ENCODE measurements around the gene NFYB.
"Not testable (repeated sequence)": the region's sequence is repeated elsewhere in the genome, so short reads cannot be mapped to it uniquely, and the experiment has no call there.

Gene NFYB

DNA sequence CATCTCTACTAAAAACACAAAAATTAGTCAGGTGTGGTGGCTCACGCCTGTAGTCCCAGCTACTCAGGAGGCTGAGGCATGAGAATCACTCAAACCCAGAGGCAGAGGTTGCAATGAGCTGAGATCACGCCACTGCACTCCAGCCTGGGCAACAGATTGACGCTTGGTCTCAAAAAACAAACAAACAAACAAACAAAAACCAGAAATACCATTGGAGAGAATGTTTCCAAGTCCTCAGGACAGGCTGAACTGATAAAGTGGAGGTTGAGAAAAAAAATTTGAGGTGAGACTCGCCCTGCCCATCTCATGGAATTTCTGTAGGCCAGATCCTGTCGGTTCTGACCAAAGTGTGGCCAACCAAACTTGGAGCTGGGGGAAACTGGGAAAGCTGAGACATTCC lies 30.6 kb upstream of the NFYB start:
- H3K27ac Mint-ChIP-seq: no peak overlapping the region
- no peaks in the 10 kb centered on the region for H3K9me3 Mint-ChIP-seq
- no peak for DNase-seq
- H3K36me3 Mint-ChIP-seq: no peaks in the 10 kb centered on the region
- no peaks in the 10 kb centered on the region for H3K4me1 Mint-ChIP-seq
- no peak overlapping the region for H3K4me3 Mint-ChIP-seq
- CTCF ChIA-PET: no interaction called here
- peaks cover 22% of the 10 kb centered on the region for H3K27me3 Mint-ChIP-seq

DNA sequence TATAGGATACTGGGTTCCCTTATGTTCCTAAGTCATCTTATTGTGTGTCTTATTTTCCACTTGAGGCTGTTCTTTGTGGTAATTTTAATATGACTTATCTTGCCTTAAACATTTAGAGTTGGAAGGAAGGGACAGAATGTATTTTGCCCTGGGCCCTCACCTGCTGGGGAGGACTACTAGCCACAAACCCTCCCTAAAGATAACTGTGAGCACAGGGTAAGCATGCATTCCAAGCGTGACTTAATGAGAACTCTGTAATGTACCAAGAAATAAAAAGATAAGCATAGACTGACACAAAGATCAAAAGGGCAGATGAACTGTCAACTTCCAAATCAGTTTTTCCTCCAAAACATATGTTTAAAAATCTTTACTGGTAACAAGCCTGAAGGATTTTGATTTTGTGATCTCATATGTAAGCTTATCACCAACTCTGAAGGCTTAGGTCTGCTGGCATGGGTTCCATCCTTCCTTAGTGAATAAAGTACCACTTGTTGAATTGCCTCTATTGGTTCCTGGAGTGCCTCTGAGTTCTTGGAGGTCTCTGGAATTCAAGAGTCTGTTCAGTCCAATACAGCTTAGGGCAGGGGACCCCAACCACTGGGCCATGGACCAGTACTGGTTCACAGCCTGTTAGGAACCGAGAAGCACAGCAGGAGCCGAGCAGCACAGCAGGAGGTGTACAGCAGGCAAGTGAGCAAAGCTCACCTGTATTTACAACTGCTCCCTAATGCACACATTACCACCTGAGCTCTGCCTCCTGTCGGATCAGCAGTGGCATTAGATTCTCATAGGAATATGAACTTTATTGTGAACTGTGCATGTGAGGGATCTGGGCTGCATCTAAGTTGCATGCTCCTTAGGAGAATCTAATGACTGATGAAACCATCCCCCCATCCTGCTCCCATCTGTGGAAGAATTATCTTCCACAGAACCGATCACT lies 29.8 kb upstream of the NFYB start:
- no peaks in the 10 kb centered on the region for H3K4me1 Mint-ChIP-seq
- H3K9me3 Mint-ChIP-seq: no peaks in the 10 kb centered on the region
- CTCF ChIA-PET: no interaction called here
- no peaks in the 10 kb centered on the region for H3K36me3 Mint-ChIP-seq
- no peak overlapping the region for H3K27ac Mint-ChIP-seq
- H3K4me3 Mint-ChIP-seq: no peak overlapping the region
- peaks cover 22% of the 10 kb centered on the region for H3K27me3 Mint-ChIP-seq
- no peak for DNase-seq

- CTCF ChIA-PET: interaction anchor here (1.3 kb wide), 1 partner anchor 57 kb away, joined by 3 read pairs; no protein-coding TSS in a partner anchor
- Mint-ChIP-seq H3K4me1 (no peaks in the 10 kb centered on the region), H3K4me3 (no peak overlapping the region)
These were observed 28.5 kb upstream of the NFYB start for GRCh38 chr12:104166465-104166864.

DNA sequence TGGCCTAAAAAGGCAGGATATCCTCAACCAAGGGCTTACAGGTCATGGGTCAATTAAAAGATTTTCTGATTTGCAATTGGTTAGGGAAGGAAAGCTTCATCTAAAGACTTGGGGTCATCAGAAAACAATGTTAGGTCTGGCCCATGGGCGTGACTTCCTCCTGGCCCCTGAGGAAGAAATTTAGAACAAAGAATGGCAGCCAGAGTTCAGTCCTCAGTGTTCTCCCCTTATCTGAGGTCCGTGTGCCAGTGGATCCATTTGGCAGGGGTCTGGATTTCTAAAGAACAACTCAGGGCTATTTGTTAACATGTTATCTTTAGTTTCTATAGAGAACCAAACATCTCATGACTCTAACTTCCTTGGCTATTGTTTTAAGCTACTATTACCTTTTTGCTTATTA lies 27.8 kb upstream of the NFYB start:
- H3K36me3 Mint-ChIP-seq: no peaks in the 10 kb centered on the region
- CTCF ChIA-PET: interaction anchor here (1.3 kb wide), 1 partner anchor 57 kb away, joined by 3 read pairs; no protein-coding TSS in a partner anchor
- H3K27me3 Mint-ChIP-seq: peaks cover 22% of the 10 kb centered on the region
- no peaks in the 10 kb centered on the region for H3K4me1 Mint-ChIP-seq
- DNase-seq: no peak
- no peak overlapping the region for H3K4me3 Mint-ChIP-seq
- H3K9me3 Mint-ChIP-seq: no peaks in the 10 kb centered on the region
- no peak overlapping the region for H3K27ac Mint-ChIP-seq

More at GRCh38 chr12:104166465-104166864, 28.5 kb upstream of the NFYB start:
- Mint-ChIP-seq H3K36me3 (no peaks in the 10 kb centered on the region), H3K27me3 (peaks cover 22% of the 10 kb centered on the region), H3K9me3 (no peaks in the 10 kb centered on the region), H3K27ac (no peak overlapping the region)
- no peak for DNase-seq

GRCh38 chr12:104164634-104165033 lies 26.6 kb upstream of the NFYB start:
- CTCF ChIA-PET: no interaction called here
- Mint-ChIP-seq H3K4me1 (no peaks in the 10 kb centered on the region), H3K27me3 (peaks cover 17% of the 10 kb centered on the region), H3K9me3 (no peaks in the 10 kb centered on the region), H3K4me3 (no peak overlapping the region), H3K27ac (no peak overlapping the region), H3K36me3 (no peaks in the 10 kb centered on the region)
- DNase-seq: no peak

- H3K27ac Mint-ChIP-seq: no peak overlapping the region
- H3K4me1 Mint-ChIP-seq: no peaks in the 10 kb centered on the region
- peaks cover 13% of the 10 kb centered on the region for H3K27me3 Mint-ChIP-seq
- CTCF ChIA-PET: no interaction called here
- no peaks in the 10 kb centered on the region for H3K36me3 Mint-ChIP-seq
- DNase-seq: no peak
- no peak overlapping the region for H3K4me3 Mint-ChIP-seq
- H3K9me3 Mint-ChIP-seq: no peaks in the 10 kb centered on the region
These were observed 25.6 kb upstream of the NFYB start for GRCh38 chr12:104163631-104164030.

- DNase-seq, H3K4me1 Mint-ChIP-seq, CTCF ChIA-PET, H3K27ac Mint-ChIP-seq, H3K9me3 Mint-ChIP-seq, H3K36me3 Mint-ChIP-seq, H3K27me3 Mint-ChIP-seq, H3K4me3 Mint-ChIP-seq: not testable (repeated sequence)
These were observed 25.0 kb upstream of the NFYB start for GRCh38 chr12:104163028-104163427.

GRCh38 chr12:104155711-104156555 lies 17.9 kb upstream of the NFYB start:
- CTCF ChIA-PET: no interaction called here
- no peaks in the 10 kb centered on the region for H3K9me3 Mint-ChIP-seq
- H3K27me3 Mint-ChIP-seq: peaks cover 18% of the 10 kb centered on the region

DNA sequence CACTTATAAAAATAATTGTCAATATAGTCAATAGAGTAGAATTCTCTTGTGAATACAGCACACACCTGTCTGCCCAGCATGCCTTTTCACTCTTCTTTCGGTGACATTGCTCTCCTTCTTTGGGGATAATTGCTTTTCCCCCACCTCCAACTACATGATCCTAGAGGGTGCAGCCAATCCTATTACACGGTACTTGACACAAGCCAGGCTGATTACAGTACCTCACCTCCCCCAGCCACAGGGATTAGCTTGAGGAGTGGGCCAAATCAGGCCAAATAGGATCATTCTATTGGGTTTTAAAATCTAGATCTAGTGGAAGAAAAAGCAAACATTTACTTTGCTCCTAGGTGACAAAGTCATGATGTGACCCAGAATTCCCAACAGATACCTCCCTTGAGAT lies 16.8 kb upstream of the NFYB start:
- Mint-ChIP-seq H3K27me3 (peaks cover 29% of the 10 kb centered on the region), H3K4me1 (peaks cover 19% of the 10 kb centered on the region), H3K36me3 (no peaks in the 10 kb centered on the region), H3K27ac (no peak overlapping the region), H3K9me3 (no peaks in the 10 kb centered on the region), H3K4me3 (no peak overlapping the region)
- DNase-seq: no peak
- CTCF ChIA-PET: no interaction called here

More at GRCh38 chr12:104155711-104156555, 17.9 kb upstream of the NFYB start:
- DNase-seq: no peak
- no peak overlapping the region for H3K4me3 Mint-ChIP-seq
- no peaks in the 10 kb centered on the region for H3K36me3 Mint-ChIP-seq
- no peak overlapping the region for H3K27ac Mint-ChIP-seq
- peaks cover 19% of the 10 kb centered on the region for H3K4me1 Mint-ChIP-seq

DNA sequence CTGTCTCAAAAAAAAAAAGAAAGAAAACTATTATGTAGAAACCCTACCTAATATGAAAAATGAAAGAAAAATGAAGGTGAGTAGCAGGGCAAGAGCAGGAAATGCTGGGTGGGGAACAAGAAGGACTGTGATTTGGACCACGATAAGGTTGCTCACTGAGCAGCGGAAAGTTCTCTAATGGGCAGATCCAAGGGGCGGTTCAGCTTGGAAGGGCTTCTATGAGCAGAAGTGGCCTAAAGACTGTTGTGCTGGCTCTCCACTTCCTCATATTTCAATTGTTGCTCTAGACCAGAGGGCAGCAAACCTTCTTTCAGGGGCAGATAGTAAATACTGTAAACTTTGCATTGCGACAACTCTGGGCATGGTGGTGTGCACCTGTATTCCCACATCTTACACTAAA lies 16.3 kb upstream of the NFYB start:
- peak; percentile 32 for DNase-seq
- Mint-ChIP-seq H3K4me1 (peaks cover 19% of the 10 kb centered on the region), H3K36me3 (no peaks in the 10 kb centered on the region), H3K4me3 (no peak overlapping the region), H3K27me3 (peaks cover 33% of the 10 kb centered on the region), H3K27ac (peak overlapping the region; percentile 66), H3K9me3 (no peaks in the 10 kb centered on the region)
- CTCF ChIA-PET: no interaction called here

GRCh38 chr12:104152685-104153241 lies 14.8 kb upstream of the NFYB start:
- Mint-ChIP-seq H3K4me3 (no peak overlapping the region), H3K27me3 (peaks cover 35% of the 10 kb centered on the region), H3K4me1 (peaks cover 19% of the 10 kb centered on the region), H3K9me3 (no peaks in the 10 kb centered on the region), H3K27ac (no peak overlapping the region), H3K36me3 (no peaks in the 10 kb centered on the region)
- CTCF ChIA-PET: no interaction called here
- DNase-seq: no peak

GRCh38 chr12:104150416-104150815 lies 12.4 kb upstream of the NFYB start:
- peaks cover 46% of the 10 kb centered on the region for H3K27me3 Mint-ChIP-seq
- DNase-seq: no peak
- no peaks in the 10 kb centered on the region for H3K9me3 Mint-ChIP-seq
- no peaks in the 10 kb centered on the region for H3K36me3 Mint-ChIP-seq
- H3K27ac Mint-ChIP-seq: no peak overlapping the region
- CTCF ChIA-PET: no interaction called here
- peaks cover 19% of the 10 kb centered on the region for H3K4me1 Mint-ChIP-seq
- no peak overlapping the region for H3K4me3 Mint-ChIP-seq

GRCh38 chr12:104147346-104147745 lies 9.3 kb upstream of the NFYB start:
- no peak overlapping the region for H3K4me3 Mint-ChIP-seq
- DNase-seq: no peak
- CTCF ChIA-PET: no interaction called here
- H3K27me3 Mint-ChIP-seq: peaks cover 61% of the 10 kb centered on the region
- H3K36me3 Mint-ChIP-seq: no peaks in the 10 kb centered on the region
- peaks cover 1% of the 10 kb centered on the region for H3K9me3 Mint-ChIP-seq
- no peaks in the 10 kb centered on the region for H3K4me1 Mint-ChIP-seq
- H3K27ac Mint-ChIP-seq: no peak overlapping the region

DNA sequence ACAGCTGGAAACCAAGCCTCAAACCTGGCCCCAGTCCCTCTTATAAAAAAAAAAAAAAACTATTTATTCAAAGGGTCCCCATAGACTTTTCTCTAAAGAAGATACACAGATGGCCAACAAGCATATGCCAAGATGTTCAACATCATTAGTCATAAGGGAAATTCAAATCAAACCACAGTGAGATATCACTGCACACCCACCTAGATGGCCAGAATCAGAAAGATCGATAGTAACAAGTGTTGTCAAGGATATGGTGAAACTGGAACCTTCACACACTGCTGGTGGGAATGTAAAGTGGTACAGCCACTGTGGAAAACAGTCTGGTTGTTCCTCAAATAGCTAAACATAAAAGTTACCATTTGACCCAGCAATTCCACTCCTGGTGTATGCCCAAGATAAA lies 5.9 kb upstream of the NFYB start:
- Mint-ChIP-seq H3K4me3 (no peak overlapping the region), H3K36me3 (no peaks in the 10 kb centered on the region), H3K9me3 (peaks cover 1% of the 10 kb centered on the region), H3K27ac (no peak overlapping the region), H3K27me3 (peaks cover 61% of the 10 kb centered on the region), H3K4me1 (peaks cover 3% of the 10 kb centered on the region)
- CTCF ChIA-PET: interaction anchor here (0.6 to 1.1 kb wide), 2 partner anchors 85 to 147 kb away, joined by 3 to 4 read pairs; no protein-coding TSS in a partner anchor
- DNase-seq: no peak
